ENCODE results near the gene CFB.

DNA sequence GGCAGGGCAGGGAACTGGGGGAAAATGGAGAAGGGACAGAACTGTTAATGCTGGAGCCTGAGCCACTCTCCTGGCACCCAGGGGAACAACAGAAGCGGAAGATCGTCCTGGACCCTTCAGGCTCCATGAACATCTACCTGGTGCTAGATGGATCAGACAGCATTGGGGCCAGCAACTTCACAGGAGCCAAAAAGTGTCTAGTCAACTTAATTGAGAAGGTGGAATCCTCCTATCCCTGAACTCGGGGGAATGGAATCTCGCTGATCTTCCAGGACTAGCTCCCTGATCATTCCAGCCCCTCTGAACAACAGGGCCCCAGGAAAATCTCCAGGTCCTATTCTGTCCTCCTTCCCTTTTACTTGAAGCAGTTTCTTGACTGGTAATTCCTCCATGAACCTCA lies 2.0 kb downstream of the CFB start:
- TF ChIP-seq, protein P1, sequence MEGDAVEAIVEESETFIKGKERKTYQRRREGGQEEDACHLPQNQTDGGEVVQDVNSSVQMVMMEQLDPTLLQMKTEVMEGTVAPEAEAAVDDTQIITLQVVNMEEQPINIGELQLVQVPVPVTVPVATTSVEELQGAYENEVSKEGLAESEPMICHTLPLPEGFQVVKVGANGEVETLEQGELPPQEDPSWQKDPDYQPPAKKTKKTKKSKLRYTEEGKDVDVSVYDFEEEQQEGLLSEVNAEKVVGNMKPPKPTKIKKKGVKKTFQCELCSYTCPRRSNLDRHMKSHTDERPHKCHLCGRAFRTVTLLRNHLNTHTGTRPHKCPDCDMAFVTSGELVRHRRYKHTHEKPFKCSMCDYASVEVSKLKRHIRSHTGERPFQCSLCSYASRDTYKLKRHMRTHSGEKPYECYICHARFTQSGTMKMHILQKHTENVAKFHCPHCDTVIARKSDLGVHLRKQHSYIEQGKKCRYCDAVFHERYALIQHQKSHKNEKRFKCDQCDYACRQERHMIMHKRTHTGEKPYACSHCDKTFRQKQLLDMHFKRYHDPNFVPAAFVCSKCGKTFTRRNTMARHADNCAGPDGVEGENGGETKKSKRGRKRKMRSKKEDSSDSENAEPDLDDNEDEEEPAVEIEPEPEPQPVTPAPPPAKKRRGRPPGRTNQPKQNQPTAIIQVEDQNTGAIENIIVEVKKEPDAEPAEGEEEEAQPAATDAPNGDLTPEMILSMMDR (IDR thresholded peaks at IDR 0.05) = no peak
- no peak for TF ChIP-seq EP300 (IDR thresholded peaks at IDR 0.05)
